ENCODE measurements around the gene ARHGAP6.

The ARHGAP6 gene

GRCh38 chrX:11331788-11332187 is 333.9 kb downstream of the ARHGAP6 start:
- H3K4me3 ChIP-seq (ENCODE audit: low read depth, low read length), result no peak overlapping the region
- no peak for TF ChIP-seq CTCF (IDR thresholded peaks at IDR 0.05; ENCODE audit: control insufficient read depth, extremely low read depth, insufficient read depth)
- no peak for DNase-seq (ENCODE audit: low read depth)

- no peak for TF ChIP-seq CTCF (IDR thresholded peaks at IDR 0.05; ENCODE audit: control insufficient read depth, extremely low read depth, insufficient read depth)
- DNase-seq (ENCODE audit: low read depth), result peak; percentile 8
- no peak overlapping the region for H3K4me3 ChIP-seq (ENCODE audit: low read depth, low read length)
Measured at GRCh38 chrX:11329021-11329420, 336.7 kb downstream of the ARHGAP6 start.

GRCh38 chrX:11328134-11328533 is 337.6 kb downstream of the ARHGAP6 start:
- no peak for DNase-seq (ENCODE audit: low read depth)
- no peak for TF ChIP-seq CTCF (IDR thresholded peaks at IDR 0.05; ENCODE audit: control insufficient read depth, extremely low read depth, insufficient read depth)
- H3K4me3 ChIP-seq (ENCODE audit: low read depth, low read length), result no peak overlapping the region

- no peak overlapping the region for H3K4me3 ChIP-seq (ENCODE audit: low read depth, low read length)
- TF ChIP-seq CTCF (IDR thresholded peaks at IDR 0.05; ENCODE audit: control insufficient read depth, extremely low read depth, insufficient read depth), result no peak
- DNase-seq (ENCODE audit: low read depth), result no peak
Measured at GRCh38 chrX:11321986-11322385, 343.7 kb downstream of the ARHGAP6 start.

- H3K4me3 ChIP-seq (ENCODE audit: low read depth, low read length), result no peak overlapping the region
- TF ChIP-seq CTCF (IDR thresholded peaks at IDR 0.05; ENCODE audit: control insufficient read depth, extremely low read depth, insufficient read depth), result no peak
- DNase-seq (ENCODE audit: low read depth), result no peak
Measured at GRCh38 chrX:11319806-11320520, 345.8 kb downstream of the ARHGAP6 start.

GRCh38 chrX:11311706-11312105 is 354.0 kb downstream of the ARHGAP6 start:
- TF ChIP-seq CTCF (IDR thresholded peaks at IDR 0.05; ENCODE audit: control insufficient read depth, extremely low read depth, insufficient read depth), result no peak
- H3K4me3 ChIP-seq (ENCODE audit: low read depth, low read length), result no peak overlapping the region
- DNase-seq (ENCODE audit: low read depth), result no peak

- no peak for TF ChIP-seq CTCF (IDR thresholded peaks at IDR 0.05; ENCODE audit: control insufficient read depth, extremely low read depth, insufficient read depth)
- no peak for DNase-seq (ENCODE audit: low read depth)
- no peak overlapping the region for H3K4me3 ChIP-seq (ENCODE audit: low read depth, low read length)
Measured at GRCh38 chrX:11309220-11309619, 356.5 kb downstream of the ARHGAP6 start.
